Astrocyte (in vitro differentiated cells and primary cell): ENCODE results near the gene MOB3B. TPM values are rescaled to one million over a fixed set of nuclear protein-coding genes. Genes with fewer than 3 reads are reported as not detected.

Experiments used
- DNase-seq: peaks from one replicate; pipeline ENCODE4 v3.0.0-alpha.2; 2010; ENCODE audit warnings: low read depth
- FAIRE-seq: peaks from 2 replicates; lab custom pipeline; 2011; peaks lifted over from hg19 to GRCh38; lab: Jason Lieb, UNC
- H2AFZ ChIP-seq: 2 replicates; pipeline ENCODE4 v1.6.0; 2012; ENCODE audit warnings: low read depth, low read length, inconsistent platforms
- H3K27ac ChIP-seq: 2 replicates; pipeline ENCODE4 v1.5.1; 2011; ENCODE audit warnings: low read depth, low read length, inconsistent platforms
- H3K27me3 ChIP-seq: 2 replicates; pipeline ENCODE4 v1.6.0; 2011; ENCODE audit warnings: low read length, inconsistent platforms; ENCODE audit not compliant: insufficient read depth
- H3K36me3 ChIP-seq: 2 replicates; pipeline ENCODE4 v1.5.1; 2011; ENCODE audit warnings: low read length, inconsistent platforms; ENCODE audit not compliant: insufficient read depth
- H3K4me1 ChIP-seq: 2 replicates; pipeline ENCODE4 v1.5.1; 2011; ENCODE audit warnings: low read length, inconsistent platforms; ENCODE audit not compliant: insufficient read depth
- H3K4me2 ChIP-seq: 2 replicates; pipeline ENCODE4 v1.6.0; 2012; ENCODE audit warnings: low read length, inconsistent platforms
- H3K4me3 ChIP-seq: 2 replicates; pipeline ENCODE4 v1.5.1; 2011; ENCODE audit warnings: low read depth, mild to moderate bottlenecking, low read length, inconsistent platforms; ENCODE audit not compliant: insufficient read depth
- H3K79me2 ChIP-seq: 2 replicates; pipeline ENCODE4 v1.6.0; 2012; ENCODE audit warnings: mild to moderate bottlenecking, low read length, inconsistent platforms; ENCODE audit not compliant: insufficient read depth
- H3K9ac ChIP-seq: 2 replicates; pipeline ENCODE4 v1.6.0; 2012; ENCODE audit warnings: mild to moderate bottlenecking, low read length, inconsistent platforms
- H3K9me3 ChIP-seq: 2 replicates; pipeline ENCODE4 v1.5.1; 2012; ENCODE audit warnings: low read depth, mild to moderate bottlenecking, low read length, inconsistent platforms; ENCODE audit not compliant: insufficient read depth
- H4K20me1 ChIP-seq: 2 replicates; pipeline ENCODE4 v1.6.0; 2012; ENCODE audit warnings: low read length, inconsistent platforms; ENCODE audit not compliant: insufficient read depth
- H3K27ac Mint-ChIP-seq: one replicate; pipeline ENCODE4 v1.8.0; 2021; ENCODE audit warnings: mild to moderate bottlenecking, mixed read lengths; ENCODE audit not compliant: unreplicated experiment
- H3K27me3 Mint-ChIP-seq: one replicate; pipeline ENCODE4 v1.8.0; 2021; ENCODE audit warnings: low read depth, mixed read lengths; ENCODE audit not compliant: unreplicated experiment
- H3K36me3 Mint-ChIP-seq: one replicate; pipeline ENCODE4 v1.8.0; 2021; ENCODE audit warnings: low read depth, mixed read lengths; ENCODE audit not compliant: unreplicated experiment
- H3K4me1 Mint-ChIP-seq: one replicate; pipeline ENCODE4 v1.8.0; 2021; ENCODE audit warnings: low read depth, mixed read lengths; ENCODE audit not compliant: unreplicated experiment
- H3K4me3 Mint-ChIP-seq: one replicate; pipeline ENCODE4 v1.8.0; 2021; ENCODE audit warnings: mild to moderate bottlenecking, moderate library complexity, mixed read lengths; ENCODE audit not compliant: unreplicated experiment
- H3K9me3 Mint-ChIP-seq: one replicate; pipeline ENCODE4 v1.8.0; 2021; ENCODE audit warnings: mild to moderate bottlenecking, mixed read lengths; ENCODE audit not compliant: unreplicated experiment
- EZH2 ChIP-seq: IDR thresholded peaks from 2 replicates; pipeline ENCODE4 v1.6.1; 2012; ENCODE audit warnings: mild to moderate bottlenecking, low read length, inconsistent platforms; ENCODE audit not compliant: insufficient read depth
- total RNA-seq: library from RNA; stranded (reverse); gene quantifications from 2 replicates; pipeline ENCODE4 v1.2.1, GENCODE V29; 2021
- TF ChIP-seq, protein P1 (sequence below): IDR thresholded peaks from 2 replicates; pipeline ENCODE4 v1.5.1; 2011; ENCODE audit warnings: low read depth, mild to moderate bottlenecking, inconsistent platforms, low read length, moderate library complexity; ENCODE audit not compliant: insufficient read depth

MOB3B gene
- total RNA-seq, 1 donor from 2014 or later = 3.9 TPM

DNA sequence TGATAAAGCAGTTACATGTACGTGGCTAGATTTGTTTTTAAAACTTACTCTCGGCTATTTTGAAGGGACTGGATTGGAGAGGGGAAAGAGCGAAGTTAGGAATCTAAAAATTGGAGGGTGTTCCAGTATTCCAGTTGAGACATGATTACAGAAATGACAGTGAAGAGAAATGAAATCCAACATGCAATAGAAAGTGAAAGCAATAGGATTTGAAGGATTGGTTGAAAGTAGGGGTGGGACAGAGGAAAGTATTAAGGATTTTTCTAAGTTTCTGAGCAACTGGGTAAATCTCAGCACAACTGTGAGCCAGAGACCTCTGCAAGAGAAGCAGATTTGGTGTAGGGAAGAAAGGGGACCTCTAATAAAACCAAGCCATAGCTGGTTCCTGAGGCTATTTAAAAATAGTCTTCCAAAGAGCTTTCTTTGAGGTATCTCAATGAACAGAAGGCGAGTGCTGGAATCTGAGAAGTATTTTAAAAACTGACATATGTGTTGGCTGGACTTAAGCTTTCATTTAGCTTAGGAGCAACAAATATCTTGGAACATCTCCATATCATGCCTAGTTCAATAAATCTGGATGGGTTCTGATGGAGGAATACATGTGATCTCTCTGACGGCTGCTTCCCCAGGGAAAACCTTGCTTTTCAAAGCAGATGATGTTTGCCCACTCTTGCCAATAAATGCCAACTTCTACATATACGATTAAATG lies 115.9 kb downstream of the MOB3B start:
- H3K4me3 ChIP-seq = no peak overlapping the region
- no peak overlapping the region for H3K9ac ChIP-seq
- no peak for TF ChIP-seq EZH2
- TF ChIP-seq, protein P1, sequence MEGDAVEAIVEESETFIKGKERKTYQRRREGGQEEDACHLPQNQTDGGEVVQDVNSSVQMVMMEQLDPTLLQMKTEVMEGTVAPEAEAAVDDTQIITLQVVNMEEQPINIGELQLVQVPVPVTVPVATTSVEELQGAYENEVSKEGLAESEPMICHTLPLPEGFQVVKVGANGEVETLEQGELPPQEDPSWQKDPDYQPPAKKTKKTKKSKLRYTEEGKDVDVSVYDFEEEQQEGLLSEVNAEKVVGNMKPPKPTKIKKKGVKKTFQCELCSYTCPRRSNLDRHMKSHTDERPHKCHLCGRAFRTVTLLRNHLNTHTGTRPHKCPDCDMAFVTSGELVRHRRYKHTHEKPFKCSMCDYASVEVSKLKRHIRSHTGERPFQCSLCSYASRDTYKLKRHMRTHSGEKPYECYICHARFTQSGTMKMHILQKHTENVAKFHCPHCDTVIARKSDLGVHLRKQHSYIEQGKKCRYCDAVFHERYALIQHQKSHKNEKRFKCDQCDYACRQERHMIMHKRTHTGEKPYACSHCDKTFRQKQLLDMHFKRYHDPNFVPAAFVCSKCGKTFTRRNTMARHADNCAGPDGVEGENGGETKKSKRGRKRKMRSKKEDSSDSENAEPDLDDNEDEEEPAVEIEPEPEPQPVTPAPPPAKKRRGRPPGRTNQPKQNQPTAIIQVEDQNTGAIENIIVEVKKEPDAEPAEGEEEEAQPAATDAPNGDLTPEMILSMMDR = no peak
- H3K9me3 ChIP-seq = no peaks in the 10 kb centered on the region
- H3K4me3 Mint-ChIP-seq = no peak overlapping the region
- H3K27me3 ChIP-seq = no peaks in the 10 kb centered on the region
- peaks cover 4% of the 10 kb centered on the region for H3K9me3 Mint-ChIP-seq
- no peaks in the 10 kb centered on the region for H3K36me3 Mint-ChIP-seq
- H3K27ac Mint-ChIP-seq = no peak overlapping the region
- H4K20me1 ChIP-seq = no peaks in the 10 kb centered on the region
- no peak overlapping the region for H3K27ac ChIP-seq
- peaks cover 10% of the 10 kb centered on the region for H3K4me1 Mint-ChIP-seq
- no peak overlapping the region for H2AFZ ChIP-seq
- no peaks in the 10 kb centered on the region for H3K4me1 ChIP-seq
- H3K4me2 ChIP-seq = peak overlapping the region; percentile 26
- no peak for FAIRE-seq
- no peaks in the 10 kb centered on the region for H3K79me2 ChIP-seq
- no peaks in the 10 kb centered on the region for H3K36me3 ChIP-seq
- DNase-seq = no peak
- no peaks in the 10 kb centered on the region for H3K27me3 Mint-ChIP-seq

DNA sequence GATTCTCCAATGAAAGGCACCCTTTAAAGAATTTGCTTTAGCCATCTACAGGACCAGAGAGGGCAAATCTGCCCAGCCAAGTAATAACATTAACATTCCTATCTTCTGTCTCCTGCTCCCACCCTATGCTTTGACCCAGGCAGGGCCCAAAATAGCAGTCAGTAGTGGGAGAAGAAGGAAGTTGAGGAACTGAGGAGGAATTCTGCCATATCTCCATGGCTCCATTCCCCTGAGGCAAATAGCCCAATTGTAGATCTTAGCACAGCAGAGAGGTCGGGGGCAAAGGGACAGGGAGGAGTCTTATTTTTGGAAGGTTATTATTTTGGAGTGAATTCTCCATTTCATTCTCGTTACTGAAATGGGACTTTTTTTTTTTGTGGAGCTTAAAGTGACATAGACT lies 116.7 kb downstream of the MOB3B start:
- Histone ChIP-seq H3K4me3 (no peak overlapping the region), H2AFZ (no peak overlapping the region), H3K9ac (no peak overlapping the region), H3K9me3 (no peaks in the 10 kb centered on the region), H4K20me1 (no peaks in the 10 kb centered on the region), H3K27me3 (no peaks in the 10 kb centered on the region), H3K27ac (no peak overlapping the region), H3K4me1 (peaks cover 3% of the 10 kb centered on the region), H3K4me2 (no peak overlapping the region), H3K36me3 (no peaks in the 10 kb centered on the region), H3K79me2 (no peaks in the 10 kb centered on the region)
- no peak for FAIRE-seq
- Mint-ChIP-seq H3K4me3 (no peak overlapping the region), H3K36me3 (no peaks in the 10 kb centered on the region), H3K9me3 (peaks cover under 1% of the 10 kb centered on the region), H3K27ac (no peak overlapping the region), H3K4me1 (peaks cover 10% of the 10 kb centered on the region), H3K27me3 (no peaks in the 10 kb centered on the region)
- no peak for DNase-seq
- TF ChIP-seq, protein P1 = no peak
- TF ChIP-seq EZH2 = no peak

DNA sequence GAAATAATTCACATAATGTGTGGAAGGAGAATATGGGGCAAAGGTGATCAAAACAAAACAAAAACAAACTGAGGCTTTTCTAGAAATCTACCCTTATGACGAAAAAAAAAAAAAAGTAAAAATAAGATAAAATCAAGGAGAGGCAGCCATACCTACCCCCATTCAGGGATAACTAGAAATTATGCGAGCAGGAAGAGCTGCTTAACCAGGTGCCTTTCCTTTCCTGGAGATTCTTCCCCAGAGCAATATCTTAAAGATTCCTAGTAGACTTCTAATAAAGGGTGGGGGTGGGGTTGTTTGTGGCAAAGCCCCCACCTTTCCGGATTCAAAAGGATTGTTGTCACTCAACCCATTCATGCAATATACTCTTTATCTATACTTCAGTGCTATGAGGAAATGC lies 117.5 kb downstream of the MOB3B start:
- FAIRE-seq = no peak
- no peaks in the 10 kb centered on the region for H3K27me3 ChIP-seq
- no peak overlapping the region for H3K4me3 ChIP-seq
- no peak overlapping the region for H3K9ac ChIP-seq
- no peak overlapping the region for H2AFZ ChIP-seq
- Mint-ChIP-seq H3K36me3 (no peaks in the 10 kb centered on the region), H3K4me3 (no peak overlapping the region), H3K4me1 (peaks cover 16% of the 10 kb centered on the region), H3K27ac (no peak overlapping the region), H3K27me3 (no peaks in the 10 kb centered on the region), H3K9me3 (no peaks in the 10 kb centered on the region)
- H3K36me3 ChIP-seq = no peaks in the 10 kb centered on the region
- H3K4me1 ChIP-seq = peaks cover 6% of the 10 kb centered on the region
- no peaks in the 10 kb centered on the region for H3K9me3 ChIP-seq
- H4K20me1 ChIP-seq = no peaks in the 10 kb centered on the region
- no peak overlapping the region for H3K4me2 ChIP-seq
- H3K79me2 ChIP-seq = no peaks in the 10 kb centered on the region
- H3K27ac ChIP-seq = no peak overlapping the region
- no peak for DNase-seq
- TF ChIP-seq, protein P1 = no peak
- no peak for TF ChIP-seq EZH2
